DND-41 (cell line): ENCODE measurements around the gene FRMD7.

ENCODE experiments used
- EZH2 ChIP-seq: IDR thresholded peaks from 3 replicates; pipeline ENCODE4 v1.6.1; 2012; ENCODE audit warnings: borderline replicate concordance, low read depth, mild to moderate bottlenecking, moderate library complexity, low read length, inconsistent platforms; ENCODE audit not compliant: severe bottlenecking
- TF ChIP-seq, protein P1 (sequence below): IDR thresholded peaks from 2 replicates; pipeline ENCODE4 v1.5.1; 2012; ENCODE audit warnings: borderline replicate concordance, low read length, moderate library complexity, mild to moderate bottlenecking; ENCODE audit not compliant: poor library complexity, severe bottlenecking; ENCODE audit errors: extremely low read depth

- TF ChIP-seq, protein P1, sequence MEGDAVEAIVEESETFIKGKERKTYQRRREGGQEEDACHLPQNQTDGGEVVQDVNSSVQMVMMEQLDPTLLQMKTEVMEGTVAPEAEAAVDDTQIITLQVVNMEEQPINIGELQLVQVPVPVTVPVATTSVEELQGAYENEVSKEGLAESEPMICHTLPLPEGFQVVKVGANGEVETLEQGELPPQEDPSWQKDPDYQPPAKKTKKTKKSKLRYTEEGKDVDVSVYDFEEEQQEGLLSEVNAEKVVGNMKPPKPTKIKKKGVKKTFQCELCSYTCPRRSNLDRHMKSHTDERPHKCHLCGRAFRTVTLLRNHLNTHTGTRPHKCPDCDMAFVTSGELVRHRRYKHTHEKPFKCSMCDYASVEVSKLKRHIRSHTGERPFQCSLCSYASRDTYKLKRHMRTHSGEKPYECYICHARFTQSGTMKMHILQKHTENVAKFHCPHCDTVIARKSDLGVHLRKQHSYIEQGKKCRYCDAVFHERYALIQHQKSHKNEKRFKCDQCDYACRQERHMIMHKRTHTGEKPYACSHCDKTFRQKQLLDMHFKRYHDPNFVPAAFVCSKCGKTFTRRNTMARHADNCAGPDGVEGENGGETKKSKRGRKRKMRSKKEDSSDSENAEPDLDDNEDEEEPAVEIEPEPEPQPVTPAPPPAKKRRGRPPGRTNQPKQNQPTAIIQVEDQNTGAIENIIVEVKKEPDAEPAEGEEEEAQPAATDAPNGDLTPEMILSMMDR, result no peak
- no peak for TF ChIP-seq EZH2
Observed at GRCh38 chrX:132031867-132032266, 96.0 kb downstream of the FRMD7 start.
